HG03066 (cell line): Measurements from ENCODE around the gene GNAQ.
"Not testable (repeated sequence)": the region's sequence is repeated elsewhere in the genome, so short reads cannot be mapped to it uniquely, and the experiment has no call there.

Source experiments
- ATAC-seq: cut with Tn5 transposase; IDR thresholded peaks from one replicate; pipeline ENCODE4 v1.9.1; 2021; ENCODE audit warnings: low read depth; ENCODE audit not compliant: unreplicated experiment

GNAQ gene

DNA sequence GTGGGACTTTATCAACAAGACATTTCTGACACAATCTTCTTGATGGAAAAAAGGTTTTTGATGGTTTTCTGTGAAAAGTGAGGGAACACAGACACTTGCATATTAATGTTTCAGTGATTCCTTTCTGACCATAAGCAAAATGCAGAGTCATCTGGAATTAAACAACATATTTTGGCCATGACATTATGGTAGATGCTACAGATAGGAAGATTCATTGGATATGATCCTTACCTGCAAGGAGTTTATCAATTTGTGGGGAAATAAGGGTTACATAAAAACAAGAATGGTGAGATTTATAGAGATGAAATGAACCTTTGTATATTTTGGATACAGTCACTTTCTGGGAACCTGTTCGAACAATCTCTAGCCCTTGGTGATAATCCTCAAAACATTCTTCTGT, 228.2 kb downstream of the GNAQ start:
- no peak for ATAC-seq

DNA sequence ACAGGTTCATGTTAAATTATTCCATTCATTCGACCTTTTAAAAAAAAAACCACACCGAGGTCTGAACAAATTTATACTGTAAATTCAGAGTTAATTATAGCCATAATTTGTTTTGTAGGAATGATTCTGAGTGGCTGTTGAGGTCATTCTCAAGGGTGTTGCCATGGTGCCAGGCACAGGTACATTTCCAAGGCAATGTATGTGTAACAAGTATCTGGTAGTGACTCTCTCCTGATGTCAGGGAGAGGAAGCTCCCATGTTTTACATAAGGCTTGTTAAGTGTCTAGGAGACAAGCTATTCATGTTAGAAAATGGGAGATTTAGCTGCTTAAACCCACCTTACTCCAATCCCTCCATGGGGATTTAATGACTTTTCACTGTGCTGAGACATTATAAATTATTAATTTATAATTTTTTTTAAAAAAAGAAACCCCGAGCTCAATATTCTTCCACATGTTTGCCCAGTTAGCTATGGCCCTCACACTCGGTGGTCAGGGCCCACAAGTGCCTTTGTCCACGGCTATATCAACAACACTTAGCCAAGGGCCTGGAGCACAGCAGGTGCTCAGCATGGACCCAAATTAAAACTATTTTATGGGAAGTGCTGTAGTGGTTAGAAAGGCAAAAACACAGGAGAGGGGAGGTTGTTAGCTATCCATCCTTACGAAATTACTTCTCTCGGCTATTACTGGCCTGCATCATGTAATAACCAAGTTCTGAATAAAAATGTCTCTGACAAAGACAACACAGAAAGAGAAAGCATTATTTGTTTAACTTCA, 228.9 kb downstream of the GNAQ start:
- ATAC-seq: no peak

GRCh38 chr9:77802064-77802463, 229.5 kb downstream of the GNAQ start:
- ATAC-seq: no peak

- no peak for ATAC-seq
These were observed 230.6 kb downstream of the GNAQ start for GRCh38 chr9:77800924-77801551.

DNA sequence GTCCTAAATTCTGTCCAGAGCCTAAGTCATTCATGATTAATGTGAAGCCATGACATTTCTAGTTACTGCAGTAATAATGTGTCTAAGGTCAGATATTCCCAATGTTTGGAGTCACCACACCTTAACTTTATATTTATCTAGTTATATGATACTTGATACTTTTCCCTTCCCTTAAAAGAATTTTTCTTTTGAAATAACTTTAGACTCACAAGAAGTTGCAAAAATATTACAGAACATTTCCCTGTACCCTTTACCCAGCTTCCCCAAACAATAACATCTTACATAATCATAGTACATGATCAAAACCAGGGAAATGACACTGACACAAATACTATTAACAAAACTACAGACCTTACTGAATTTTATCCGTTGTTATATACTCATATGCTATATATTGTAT, 233.5 kb downstream of the GNAQ start:
- no peak for ATAC-seq

DNA sequence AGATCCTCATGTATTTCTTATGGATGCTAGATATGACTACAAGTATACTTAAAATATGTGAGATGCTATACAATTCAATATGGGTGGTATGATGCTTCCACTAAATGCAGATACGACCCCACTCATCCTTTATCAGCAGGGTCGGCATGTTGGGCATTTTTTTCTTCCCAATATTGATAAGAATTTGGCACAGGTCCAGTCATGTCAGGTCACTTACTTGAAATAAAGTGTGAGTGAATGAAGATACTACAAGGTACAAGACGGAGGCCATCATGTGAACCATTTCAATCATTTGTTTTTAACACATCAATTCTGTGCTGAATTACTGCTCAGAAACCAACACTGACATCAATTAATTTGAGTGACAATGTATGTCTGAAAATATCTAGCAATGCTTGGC, 236.6 kb downstream of the GNAQ start:
- no peak for ATAC-seq

DNA sequence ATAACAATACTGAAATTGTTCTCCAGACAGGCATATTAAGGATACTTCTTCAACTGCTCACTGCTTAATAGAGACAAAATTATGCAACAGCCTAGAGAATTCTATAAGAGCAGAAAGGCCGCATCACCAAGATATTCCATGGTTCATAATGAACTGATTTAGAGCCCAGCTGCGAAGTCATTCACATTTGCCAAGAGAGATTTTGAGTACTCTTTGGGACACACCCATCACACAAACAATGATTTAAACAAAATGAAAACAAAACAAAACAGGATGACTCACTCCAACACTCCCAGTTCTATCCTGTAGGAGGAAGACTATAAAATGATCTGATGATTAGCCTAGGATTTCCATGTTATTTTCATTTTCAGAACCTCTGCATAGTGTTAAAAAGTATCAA, 237.8 kb downstream of the GNAQ start:
- ATAC-seq: no peak

GRCh38 chr9:77789891-77790290, 241.7 kb downstream of the GNAQ start:
- no peak for ATAC-seq

DNA sequence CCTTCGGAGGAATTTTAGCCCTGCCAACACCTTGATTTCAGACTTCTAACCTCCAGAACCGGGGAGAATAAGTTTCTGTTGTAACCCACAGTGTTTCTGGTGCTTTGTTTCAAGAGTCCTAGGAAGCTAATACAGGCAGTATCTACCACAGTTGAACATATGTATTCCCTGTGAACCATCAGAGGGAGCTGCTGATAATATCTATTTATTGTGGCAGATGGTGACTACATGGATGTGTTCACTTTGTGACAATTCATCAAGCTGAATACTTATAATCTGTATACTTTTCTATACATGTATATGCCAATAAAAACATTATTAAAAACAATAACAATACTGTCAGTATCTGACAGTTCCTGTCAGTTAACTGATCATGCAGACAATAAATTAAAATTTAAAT, 246.3 kb downstream of the GNAQ start:
- no peak for ATAC-seq

- ATAC-seq: no peak
These were observed 248.1 kb downstream of the GNAQ start for GRCh38 chr9:77783518-77783917.

DNA sequence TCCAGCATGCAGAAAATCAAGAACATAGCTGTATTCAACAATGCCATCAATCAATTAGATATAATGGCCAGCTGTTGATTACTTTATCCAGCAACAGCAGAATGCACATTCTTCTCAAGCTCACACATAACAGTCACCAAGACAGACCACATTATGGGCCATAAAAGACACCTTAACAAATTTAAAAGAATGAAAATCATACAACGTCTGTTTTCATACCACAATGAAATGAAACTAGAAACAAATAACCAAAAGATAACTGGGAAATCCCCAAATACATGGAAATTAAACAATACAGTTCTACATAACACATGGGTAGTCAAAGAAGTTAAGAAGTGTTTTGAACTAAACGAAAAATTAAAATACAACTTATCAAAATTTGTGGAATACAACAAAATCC, 252.6 kb downstream of the GNAQ start:
- ATAC-seq: no peak

DNA sequence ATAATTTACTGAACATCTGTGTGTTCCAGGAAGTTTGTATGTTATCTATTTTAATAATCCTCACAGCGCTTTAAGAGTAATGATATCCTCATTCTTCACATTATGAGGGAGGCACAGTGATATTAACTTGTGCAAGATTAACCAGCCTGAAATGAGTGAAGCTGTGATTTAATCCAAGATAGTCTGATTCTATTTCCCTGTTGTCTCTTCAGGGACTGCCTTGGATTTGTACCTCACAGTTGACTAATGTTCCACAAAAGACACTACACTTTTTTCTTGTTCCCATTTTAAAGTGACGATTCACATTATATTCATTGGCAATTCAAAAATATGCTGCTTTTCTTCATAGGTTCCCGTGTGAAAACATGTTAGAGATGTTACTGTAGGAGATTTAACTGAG, 258.2 kb downstream of the GNAQ start:
- ATAC-seq: no peak

DNA sequence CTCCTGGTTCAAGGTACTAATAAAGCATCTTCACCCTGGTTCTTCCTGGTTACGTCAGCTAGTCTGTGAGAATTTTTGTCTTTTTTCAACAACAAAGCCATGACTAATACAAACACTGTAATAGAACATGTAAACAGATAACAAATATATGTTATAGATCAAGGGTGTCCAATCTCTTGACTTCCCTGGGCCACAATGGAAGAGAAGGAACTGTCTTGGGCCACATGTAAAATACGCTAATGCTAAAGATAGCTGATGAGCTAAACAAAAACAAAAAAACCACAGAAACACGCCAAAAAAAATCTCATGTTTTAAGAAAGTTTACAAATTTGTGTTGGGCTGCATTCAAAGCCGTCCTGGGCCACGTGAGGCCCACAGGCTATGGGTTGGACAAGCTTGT, 259.0 kb downstream of the GNAQ start:
- no peak for ATAC-seq

DNA sequence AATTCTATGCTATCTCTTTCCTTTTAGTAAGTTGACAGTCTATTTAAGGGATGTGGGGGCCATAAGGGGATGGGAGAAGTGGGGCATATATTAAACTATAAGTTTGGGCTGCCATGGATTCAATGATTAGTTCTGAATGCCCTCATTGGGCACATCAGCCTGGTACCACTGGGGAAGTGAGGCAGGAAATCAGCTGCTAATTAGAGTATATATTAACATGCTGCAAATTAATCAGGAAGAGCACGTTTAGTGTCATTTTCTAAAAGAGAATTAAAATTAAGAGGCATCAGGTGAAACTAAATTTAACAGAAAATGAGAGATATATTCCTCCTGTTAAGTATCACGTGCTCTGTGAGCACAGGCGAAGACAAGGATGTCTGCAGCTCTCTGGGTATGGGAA, 260.4 kb downstream of the GNAQ start:
- no peak for ATAC-seq

DNA sequence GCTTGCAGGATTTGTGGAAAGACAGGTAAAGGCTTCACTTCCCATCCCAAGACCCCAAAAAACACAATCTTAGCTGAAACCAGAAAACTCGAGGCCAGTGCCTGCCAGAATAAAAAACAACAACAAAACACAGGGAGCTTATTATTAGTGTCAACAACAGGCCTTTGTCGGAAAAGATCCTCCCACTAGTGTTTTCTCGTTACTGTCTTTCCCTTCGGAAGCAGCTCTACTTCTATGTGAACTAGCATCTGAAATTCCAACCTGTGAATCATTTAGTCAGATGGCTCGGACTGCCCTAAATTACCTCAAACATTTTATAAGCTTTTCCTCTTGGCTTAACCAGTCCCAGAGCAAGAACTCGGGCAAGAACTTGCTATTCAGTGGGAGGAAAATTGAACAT, 261.3 kb downstream of the GNAQ start:
- no peak for ATAC-seq

- no peak for ATAC-seq
These were observed 262.4 kb downstream of the GNAQ start for GRCh38 chr9:77769246-77769645.

GRCh38 chr9:77766587-77766986, 265.0 kb downstream of the GNAQ start:
- no peak for ATAC-seq

GRCh38 chr9:77765781-77766259, 265.8 kb downstream of the GNAQ start:
- no peak for ATAC-seq

DNA sequence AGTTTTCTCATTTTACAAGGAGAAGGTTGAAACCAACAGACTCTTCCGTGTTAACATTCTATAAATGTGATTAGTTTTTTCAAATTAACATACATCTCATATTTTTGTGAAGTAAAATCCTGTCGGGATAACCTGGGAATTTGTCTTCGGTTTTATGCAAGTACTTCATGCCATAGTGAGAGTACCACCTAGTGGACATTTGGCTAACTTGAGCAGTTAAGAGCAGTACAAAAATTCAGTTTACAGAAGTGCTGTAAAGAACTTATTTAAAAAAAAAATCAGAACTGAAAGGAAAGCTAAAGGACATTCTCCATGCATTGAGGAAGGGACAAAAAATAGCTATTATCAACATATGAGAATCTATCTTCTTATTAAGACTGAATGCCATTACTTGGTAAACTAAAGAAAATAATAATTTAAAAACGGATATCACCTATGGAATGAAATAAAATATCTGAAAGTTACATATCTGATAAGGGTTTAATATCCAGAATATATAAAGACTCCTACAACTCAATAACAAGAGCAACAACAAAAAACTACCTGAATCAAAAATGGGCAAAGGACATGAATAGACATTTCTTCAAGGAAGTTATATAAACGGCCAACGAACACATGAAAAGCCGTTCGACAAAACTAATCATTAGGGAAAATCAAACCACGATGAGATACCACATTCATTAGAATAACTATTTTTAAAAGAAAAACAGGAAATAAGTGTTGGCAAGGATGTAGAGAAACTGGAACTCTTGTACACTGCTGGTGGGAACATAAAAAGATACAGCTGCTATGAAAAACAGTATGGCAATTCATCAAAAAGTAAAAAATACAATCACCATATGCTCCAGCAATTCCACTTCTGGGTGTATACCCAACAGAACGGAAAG, 266.5 kb downstream of the GNAQ start:
- no peak for ATAC-seq

- no peak for ATAC-seq
These were observed 268.0 kb downstream of the GNAQ start for GRCh38 chr9:77763566-77763965.

GRCh38 chr9:77760919-77761318, 270.7 kb downstream of the GNAQ start:
- not testable (repeated sequence) for ATAC-seq
